ENCODE data around the gene FCRL3. TPM values are rescaled to one million over a fixed set of nuclear protein-coding genes. Genes with fewer than 3 reads are reported as not detected.

FCRL3 gene, protein sequence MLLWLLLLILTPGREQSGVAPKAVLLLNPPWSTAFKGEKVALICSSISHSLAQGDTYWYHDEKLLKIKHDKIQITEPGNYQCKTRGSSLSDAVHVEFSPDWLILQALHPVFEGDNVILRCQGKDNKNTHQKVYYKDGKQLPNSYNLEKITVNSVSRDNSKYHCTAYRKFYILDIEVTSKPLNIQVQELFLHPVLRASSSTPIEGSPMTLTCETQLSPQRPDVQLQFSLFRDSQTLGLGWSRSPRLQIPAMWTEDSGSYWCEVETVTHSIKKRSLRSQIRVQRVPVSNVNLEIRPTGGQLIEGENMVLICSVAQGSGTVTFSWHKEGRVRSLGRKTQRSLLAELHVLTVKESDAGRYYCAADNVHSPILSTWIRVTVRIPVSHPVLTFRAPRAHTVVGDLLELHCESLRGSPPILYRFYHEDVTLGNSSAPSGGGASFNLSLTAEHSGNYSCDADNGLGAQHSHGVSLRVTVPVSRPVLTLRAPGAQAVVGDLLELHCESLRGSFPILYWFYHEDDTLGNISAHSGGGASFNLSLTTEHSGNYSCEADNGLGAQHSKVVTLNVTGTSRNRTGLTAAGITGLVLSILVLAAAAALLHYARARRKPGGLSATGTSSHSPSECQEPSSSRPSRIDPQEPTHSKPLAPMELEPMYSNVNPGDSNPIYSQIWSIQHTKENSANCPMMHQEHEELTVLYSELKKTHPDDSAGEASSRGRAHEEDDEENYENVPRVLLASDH
- total RNA-seq = 0.33 TPM

DNA sequence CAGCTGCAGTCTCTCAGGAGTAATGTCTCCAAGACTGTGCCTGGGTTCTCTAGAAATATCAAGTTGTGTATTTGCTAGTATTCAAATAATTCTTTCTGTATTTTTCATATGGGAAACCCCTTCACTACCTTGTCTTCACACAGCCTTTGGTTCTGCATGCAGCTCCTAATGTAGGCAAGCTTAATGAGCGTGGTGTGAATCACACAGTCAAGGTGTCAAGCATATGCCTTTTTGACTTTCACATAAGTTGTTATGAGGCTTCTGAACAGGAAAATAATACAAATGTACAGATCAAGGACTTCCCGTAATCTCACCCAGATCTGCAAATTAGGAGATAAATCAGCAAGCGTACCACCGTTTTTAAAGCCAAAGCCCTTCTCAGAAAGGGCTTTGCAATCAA, at the start of gene FCRL3:
FCRL3 (minus strand) TSS at position 38 of the 400 bp plus-strand sequence. CDS start 280 bp downstream, outside the sequence.

Other genes with a start within 250 kb of the FCRL3 start
- not detected for gene FCRL5, start 148.3 kb downstream of the FCRL3 start, total RNA-seq
- gene FCRL4, start 102.7 kb downstream of the FCRL3 start, total RNA-seq = not detected
- gene FCRL2, start 76.4 kb upstream of the FCRL3 start, total RNA-seq = 0.27 TPM
- gene FCRL1, start 119.4 kb upstream of the FCRL3 start, total RNA-seq = 0.44 TPM
- not detected for gene CD5L, start 141.0 kb upstream of the FCRL3 start, total RNA-seq

All from camera-type eye (tissue), 1 donor.